ENCODE data around the gene HOXC10. TPM values are rescaled to one million over a fixed set of nuclear protein-coding genes. Genes with fewer than 3 reads are reported as not detected.

Gene HOXC10
- total and polyA plus RNA-seq, 4 donors, result 0.18 TPM; not detected in 3

- Histone ChIP-seq H3K36me3 (ENCODE audit: control insufficient read depth in 4 of 4, insufficient read depth in 4 of 4, low read length in 4 of 4) (no peaks in the 10 kb centered on the region), H3K4me3 (no peak overlapping the region), H3K27ac (ENCODE audit: low read depth in 1 of 2, low read length in 1 of 2) (no peak overlapping the region), H3K27me3 (ENCODE audit: control insufficient read depth in 3 of 3, insufficient read depth in 3 of 3, low read length in 2 of 3) (peaks cover 12 to 98% (median 87%) of the 10 kb centered on the region in 3 donors), H3K4me1 (ENCODE audit: control insufficient read depth in 5 of 5, insufficient read depth in 5 of 5, low read length in 5 of 5) (peaks cover 0 to 14% (median 3%) of the 10 kb centered on the region in 5 donors), H3K9me3 (ENCODE audit: control insufficient read depth in 4 of 4, insufficient read depth in 3 of 4, low read length in 3 of 4) (peaks cover 0 to 19% (median 0%) of the 10 kb centered on the region in 4 donors), H3K9ac (ENCODE audit: insufficient read depth in 1 of 2, low read length in 2 of 2) (no peak overlapping the region)
- WGBS, 2 donors, result 9 to 12% methylated on average over 17 of the region's 17 CpGs
- no peak for TF ChIP-seq CTCF (IDR thresholded peaks at IDR 0.05; ENCODE audit: control extremely low read depth, extremely low read depth)
- DNase-seq (no peak), ATAC-seq (ENCODE audit: insufficient read depth, low FRiP score) (no peak)
Observed at GRCh38 chr12:54010972-54011664, 26.2 kb downstream of the HOXC10 start.

DNA sequence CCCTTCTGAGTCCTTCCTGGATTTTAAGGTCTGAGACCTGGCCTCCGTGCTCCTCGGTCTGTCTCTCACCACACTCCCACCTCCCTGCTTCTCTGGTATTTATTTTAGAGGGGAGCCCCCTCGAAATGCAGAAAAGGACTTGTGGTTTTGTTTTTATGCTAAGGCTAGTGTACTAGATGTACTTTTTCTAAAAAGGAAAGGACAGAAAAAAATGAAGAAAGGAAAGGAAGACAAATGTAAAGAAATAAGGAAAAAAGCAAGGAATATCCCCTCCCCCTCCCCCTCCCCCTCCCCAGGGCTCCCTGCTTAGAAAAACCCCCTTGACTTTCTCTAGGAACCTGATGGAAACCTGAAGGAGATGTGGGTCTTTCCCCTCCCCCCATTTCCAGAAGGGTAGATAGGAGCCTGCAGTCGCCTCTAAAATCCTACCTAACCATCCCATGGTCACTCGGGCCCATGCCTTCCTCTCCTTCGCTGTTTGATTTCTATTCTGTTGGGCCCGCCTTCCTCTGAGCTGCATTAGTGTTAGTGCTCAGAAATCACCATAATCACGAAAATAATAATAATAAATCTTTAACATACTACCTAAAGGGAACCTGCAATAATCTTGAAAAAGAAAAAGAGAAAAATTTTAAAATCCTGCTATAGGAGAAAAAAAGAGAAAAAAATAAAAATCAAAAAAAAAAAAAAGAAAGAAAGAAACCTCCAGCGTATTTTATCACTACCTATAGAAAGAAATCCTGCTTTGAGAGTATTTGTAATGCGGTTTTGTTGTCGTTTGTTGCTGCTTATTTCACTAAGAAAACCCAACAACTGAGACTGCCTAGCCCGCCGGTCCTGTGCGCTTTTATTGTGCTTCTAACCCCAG is 27.0 kb downstream of the HOXC10 start:
- no peak for DNase-seq
- 25 to 26% methylated on average over 14 of the region's 14 CpGs for WGBS, 2 donors
- H3K27me3 ChIP-seq (ENCODE audit: control insufficient read depth in 3 of 3, insufficient read depth in 3 of 3, low read length in 2 of 3), result peaks cover 12 to 98% (median 90%) of the 10 kb centered on the region in 3 donors
- H3K4me3 ChIP-seq, result no peak overlapping the region
- H3K36me3 ChIP-seq (ENCODE audit: control insufficient read depth in 4 of 4, insufficient read depth in 4 of 4, low read length in 4 of 4), result no peaks in the 10 kb centered on the region
- no peak overlapping the region for H3K27ac ChIP-seq (ENCODE audit: low read depth in 1 of 2, low read length in 1 of 2)
- ATAC-seq (ENCODE audit: insufficient read depth, low FRiP score), result no peak
- H3K9me3 ChIP-seq (ENCODE audit: control insufficient read depth in 4 of 4, insufficient read depth in 3 of 4, low read length in 3 of 4), result peaks cover 0 to 17% (median 0%) of the 10 kb centered on the region in 4 donors
- TF ChIP-seq CTCF (IDR thresholded peaks at IDR 0.05; ENCODE audit: control extremely low read depth, extremely low read depth), result no peak
- peaks cover 0 to 6% (median 3%) of the 10 kb centered on the region in 5 donors for H3K4me1 ChIP-seq (ENCODE audit: control insufficient read depth in 5 of 5, insufficient read depth in 5 of 5, low read length in 5 of 5)
- no peak overlapping the region for H3K9ac ChIP-seq (ENCODE audit: insufficient read depth in 1 of 2, low read length in 2 of 2)

GRCh38 chr12:54012631-54013409 is 27.9 kb downstream of the HOXC10 start:
- no peak for TF ChIP-seq CTCF (IDR thresholded peaks at IDR 0.05; ENCODE audit: control extremely low read depth, extremely low read depth)
- H3K27me3 ChIP-seq (ENCODE audit: control insufficient read depth in 3 of 3, insufficient read depth in 3 of 3, low read length in 2 of 3), result peaks cover 14 to 97% (median 89%) of the 10 kb centered on the region in 3 donors
- DNase-seq (no peak), ATAC-seq (ENCODE audit: insufficient read depth, low FRiP score) (no peak)
- H3K27ac ChIP-seq (ENCODE audit: low read depth in 1 of 2, low read length in 1 of 2), result no peak overlapping the region
- no peaks in the 10 kb centered on the region for H3K36me3 ChIP-seq (ENCODE audit: control insufficient read depth in 4 of 4, insufficient read depth in 4 of 4, low read length in 4 of 4)
- H3K4me3 ChIP-seq, result no peak overlapping the region
- 27 to 31% methylated on average over 6 of the region's 6 CpGs for WGBS, 2 donors
- no peak overlapping the region for H3K9ac ChIP-seq (ENCODE audit: insufficient read depth in 1 of 2, low read length in 2 of 2)
- H3K4me1 ChIP-seq (ENCODE audit: control insufficient read depth in 5 of 5, insufficient read depth in 5 of 5, low read length in 5 of 5), result peaks cover 0 to 8% (median 3%) of the 10 kb centered on the region in 5 donors
- H3K9me3 ChIP-seq (ENCODE audit: control insufficient read depth in 4 of 4, insufficient read depth in 3 of 4, low read length in 3 of 4), result peaks cover 0 to 15% (median 0%) of the 10 kb centered on the region in 4 donors

All from lung (tissue), 12 donors.